Activated CD4-positive, alpha-beta T cell treated with anti-CD3 and anti-CD28 coated beads for 24 hours (primary cell): ENCODE data around the gene IL1RL1.
"Not testable (repeated sequence)": the region's sequence is repeated elsewhere in the genome, so short reads cannot be mapped to it uniquely, and the experiment has no call there.

Experiments used
- DNase-seq, 2 donors: peaks; one replicate each; pipeline ENCODE4 v3.0.0-alpha.2; 2020; ENCODE audit warnings: low read depth in 2 of 2

The IL1RL1 gene

DNA sequence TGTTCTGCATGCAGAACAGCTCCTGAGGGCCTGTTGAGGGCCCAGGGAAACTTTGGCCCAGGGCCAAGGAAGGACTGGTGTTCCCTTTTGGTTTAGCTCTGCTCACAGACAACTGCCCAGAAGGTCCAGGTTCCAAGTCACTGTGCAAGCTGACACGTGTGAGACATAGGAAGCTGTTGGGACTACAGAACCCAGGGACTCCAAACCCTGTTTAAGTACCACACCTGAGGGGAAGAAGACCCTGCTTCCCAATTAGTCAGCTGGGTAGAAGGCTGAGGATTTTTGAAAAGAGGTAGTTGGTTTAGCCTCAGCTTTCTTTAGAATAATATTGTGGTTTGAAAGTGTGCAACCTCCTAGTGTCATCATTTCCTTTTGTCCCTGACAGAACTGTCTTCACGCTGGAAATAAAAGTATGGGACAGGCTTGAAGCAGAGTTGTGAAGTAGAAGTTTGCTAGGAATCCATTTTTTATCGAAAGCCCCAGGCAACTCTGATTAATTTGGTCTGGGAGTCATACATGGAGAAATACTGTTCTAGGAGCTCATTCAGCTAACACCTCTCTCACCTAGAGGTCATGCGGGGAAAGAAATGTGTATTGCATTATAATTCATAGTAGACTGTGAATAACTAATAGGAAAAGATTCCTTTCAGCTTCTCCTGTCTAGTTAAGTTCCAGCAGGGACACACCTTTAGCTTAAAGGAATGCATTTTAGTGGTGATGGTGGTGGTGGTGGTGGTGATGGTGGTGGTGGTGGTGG, 19.9 kb upstream of the IL1RL1 start:
- no peak for DNase-seq

DNA sequence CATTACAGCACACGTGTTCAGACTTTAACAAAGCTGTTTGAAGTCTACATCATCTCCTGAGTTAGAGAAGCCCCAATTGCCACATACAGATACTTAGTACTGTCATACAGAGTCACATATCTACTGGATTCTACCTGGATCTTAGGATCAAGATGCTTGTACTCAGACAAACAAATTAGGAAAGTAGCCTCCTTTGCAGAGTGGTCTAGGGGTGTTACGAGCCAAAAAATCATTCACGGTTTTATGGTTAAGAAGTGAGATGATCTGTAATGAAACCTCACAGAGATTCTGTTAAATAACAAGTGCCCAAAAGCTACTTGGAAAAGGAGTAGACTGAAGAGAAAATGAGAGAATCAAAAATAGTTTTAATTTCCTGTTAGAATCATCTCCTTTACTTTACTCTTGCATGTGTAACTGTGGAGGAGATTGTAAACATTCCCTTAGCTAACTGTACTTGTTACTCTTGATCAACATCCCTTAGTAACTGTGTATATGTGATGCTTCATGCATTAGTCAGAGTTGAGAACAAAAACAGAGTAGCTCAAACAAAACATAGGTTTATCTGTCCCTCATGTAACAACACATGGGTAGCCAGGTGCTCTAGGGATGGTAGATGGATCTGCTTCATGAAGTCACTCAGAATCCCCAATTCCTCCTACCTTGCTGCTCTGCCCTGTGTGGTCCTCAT, 16.4 kb upstream of the IL1RL1 start:
- no peak for DNase-seq

DNA sequence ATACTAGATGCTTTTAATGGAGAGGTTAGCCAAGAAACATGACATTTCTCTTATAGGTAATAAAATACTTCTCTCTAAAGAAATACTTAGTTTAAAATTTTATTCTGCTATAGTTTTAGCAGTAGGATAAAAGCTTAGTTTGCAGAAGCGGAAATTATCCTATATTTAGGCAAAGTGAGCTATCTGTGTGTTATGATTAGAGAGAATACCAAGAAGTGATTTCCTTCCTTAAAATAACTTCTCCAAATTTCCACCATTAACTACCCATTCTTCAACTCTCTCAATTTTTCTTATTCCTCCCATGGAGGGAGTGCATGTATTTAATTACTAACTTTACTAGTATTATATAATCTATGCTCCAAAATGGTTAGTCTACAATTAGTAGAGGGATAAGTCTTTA, 15.8 kb upstream of the IL1RL1 start:
- no peak for DNase-seq

DNA sequence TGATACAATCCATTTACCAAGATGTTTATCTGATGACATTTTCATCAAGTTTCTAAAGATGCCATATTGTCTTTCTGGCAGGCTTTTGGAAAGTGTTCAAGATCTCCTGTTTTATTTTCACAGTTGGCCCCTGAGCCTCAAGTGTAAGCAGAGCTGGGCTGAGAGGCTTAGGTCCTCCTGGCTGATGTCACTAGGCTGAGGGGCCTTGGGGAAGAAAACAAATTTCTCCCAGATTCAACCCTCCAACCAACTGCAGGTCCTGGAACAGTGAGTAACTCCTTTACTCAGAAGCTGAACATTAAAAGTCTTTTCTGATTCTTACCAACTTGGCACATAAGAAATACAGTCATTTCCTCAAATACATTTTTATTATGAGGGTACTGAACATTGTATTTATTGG, 14.9 kb upstream of the IL1RL1 start:
- no peak for DNase-seq

DNA sequence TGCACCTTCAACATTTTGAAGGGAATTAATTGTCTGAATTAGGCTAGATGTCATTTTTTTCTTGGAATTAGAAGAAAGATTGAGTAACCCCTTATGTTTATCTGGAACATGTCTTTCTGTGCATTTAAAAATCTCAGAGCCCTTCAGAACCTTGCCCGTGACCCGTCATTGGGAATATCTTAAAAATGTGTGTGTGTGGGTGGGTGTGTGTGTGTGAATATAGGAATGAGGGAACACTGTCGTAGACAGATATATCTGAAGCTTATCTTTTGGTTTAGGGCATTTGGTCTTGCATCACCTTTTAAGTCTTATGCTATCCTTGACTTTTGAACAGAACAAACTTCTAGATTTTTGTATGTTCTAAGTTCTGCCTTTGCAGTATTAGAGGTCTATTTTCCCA, 13.5 kb upstream of the IL1RL1 start:
- DNase-seq = no peak

DNA sequence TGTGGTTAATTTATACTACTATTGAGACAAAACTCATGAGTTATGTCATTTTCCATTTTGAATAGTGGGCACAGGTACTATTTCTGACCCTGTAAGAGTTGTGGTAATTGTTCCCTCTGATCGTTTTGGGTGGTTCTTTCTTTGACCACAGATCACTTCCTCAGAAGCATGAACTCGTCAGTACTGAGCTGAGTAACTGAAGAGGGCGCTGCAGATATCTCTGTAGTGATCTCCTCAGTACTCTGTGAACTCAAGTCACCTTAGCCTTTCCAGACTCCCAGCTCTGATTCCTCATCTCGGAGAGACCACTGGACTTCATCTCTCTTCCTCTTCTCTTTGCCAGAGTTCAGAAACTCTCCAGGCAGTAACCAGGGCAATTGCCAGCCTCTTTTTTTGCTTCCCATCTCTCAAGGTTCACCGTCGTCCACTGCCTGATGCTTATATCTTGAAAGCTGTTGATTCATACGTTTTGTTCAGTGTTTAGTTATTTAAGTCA, 9.4 kb upstream of the IL1RL1 start:
- DNase-seq = peak; percentile 25 to 28

DNA sequence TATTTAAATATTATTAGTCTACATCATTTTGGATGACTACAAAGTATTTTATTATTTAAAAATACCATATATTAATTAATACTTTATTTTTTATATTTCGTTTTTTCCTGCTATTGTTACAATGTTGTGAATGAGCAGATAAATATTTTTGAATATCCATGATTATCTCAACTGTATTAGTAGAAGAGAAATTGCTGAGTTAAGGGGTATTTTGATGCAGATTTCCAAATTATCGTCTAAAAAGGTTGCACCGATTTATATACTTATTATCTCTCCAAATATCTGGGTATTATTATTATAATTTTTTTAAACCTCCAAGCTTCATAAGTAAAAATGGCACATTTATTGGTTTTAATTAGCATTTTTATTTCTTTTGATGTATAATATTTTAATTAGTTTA, 8.9 kb upstream of the IL1RL1 start:
- no peak for DNase-seq

DNA sequence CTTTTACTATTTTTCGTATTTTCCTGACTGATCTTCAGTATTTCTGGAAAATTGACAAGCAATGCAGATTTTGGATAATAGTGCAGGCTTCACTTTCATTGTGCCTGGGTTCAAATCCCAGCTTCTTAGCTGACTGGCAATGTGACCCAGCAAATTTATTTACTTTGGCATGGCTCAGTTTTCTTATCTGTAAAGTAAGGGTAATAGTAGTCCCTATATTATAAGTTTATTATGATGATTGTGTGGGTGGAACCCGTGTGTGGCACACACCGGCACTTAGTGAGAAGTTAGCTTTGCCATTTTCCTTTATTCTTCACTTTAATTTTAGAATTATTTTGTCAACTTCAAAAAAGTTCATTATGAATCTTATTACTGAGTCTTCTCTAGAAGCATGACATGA, 7.8 kb upstream of the IL1RL1 start:
- no peak for DNase-seq

DNA sequence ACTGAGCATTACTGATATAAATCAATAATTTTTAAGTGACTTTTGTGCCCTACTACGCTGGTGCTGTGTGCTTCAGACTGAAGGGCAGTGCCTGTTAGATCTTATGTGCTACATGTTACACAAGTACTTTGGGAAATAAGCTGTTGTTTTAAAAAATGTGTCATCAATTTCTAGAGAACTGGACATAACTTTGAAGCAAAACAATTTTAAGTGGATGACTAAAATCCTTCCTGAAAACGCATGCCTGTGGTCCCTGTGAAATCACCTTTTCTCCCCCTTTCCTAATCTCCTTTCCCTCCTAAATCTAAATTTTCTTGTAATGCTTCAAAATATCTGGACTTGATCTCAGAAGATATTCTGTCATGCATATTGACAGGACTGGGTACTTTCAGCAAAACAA, 7.1 kb upstream of the IL1RL1 start:
- no peak for DNase-seq

DNA sequence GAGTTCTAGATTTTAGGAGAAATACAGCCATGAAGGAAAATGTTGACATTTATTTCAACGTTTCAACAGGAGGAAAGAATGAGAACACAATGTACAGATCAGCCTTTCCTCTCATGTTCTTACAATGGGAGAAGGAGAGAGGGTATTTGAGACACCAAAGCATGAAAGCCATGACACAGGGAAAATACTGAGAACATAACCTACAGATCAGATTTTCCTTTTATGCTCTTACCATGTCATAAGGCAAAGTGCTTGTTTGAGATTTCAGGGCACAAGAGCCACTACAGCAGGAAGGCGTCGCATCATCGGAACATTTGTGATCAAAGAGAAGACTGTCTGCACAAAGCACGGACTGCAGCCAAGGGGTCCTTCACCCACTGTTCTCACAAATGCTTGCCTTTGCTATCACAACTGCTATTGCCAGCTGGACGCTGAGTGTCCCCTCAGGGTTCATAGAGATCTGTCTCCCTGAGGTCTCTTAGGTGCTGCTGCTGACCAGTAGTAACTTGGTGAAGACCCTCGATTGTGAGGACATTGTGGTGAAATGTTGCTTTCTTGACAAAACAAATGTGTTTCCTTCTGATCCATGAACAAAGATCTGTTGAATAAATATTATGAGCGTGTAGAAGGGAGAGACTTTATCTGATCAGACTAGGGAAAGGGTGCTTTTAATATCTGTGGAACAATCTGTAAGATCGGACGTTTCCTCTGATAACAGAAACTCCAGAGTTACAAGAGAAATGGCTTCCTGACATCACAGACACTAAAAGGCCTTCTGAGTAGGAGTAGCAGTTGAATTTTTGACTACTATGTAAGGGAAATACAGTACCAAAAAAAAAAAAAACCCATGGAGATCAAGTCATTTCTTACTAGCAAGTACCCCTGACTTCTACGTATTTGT, 6.4 kb upstream of the IL1RL1 start:
- DNase-seq = peak in 1 of 2 donors; percentile 5

DNA sequence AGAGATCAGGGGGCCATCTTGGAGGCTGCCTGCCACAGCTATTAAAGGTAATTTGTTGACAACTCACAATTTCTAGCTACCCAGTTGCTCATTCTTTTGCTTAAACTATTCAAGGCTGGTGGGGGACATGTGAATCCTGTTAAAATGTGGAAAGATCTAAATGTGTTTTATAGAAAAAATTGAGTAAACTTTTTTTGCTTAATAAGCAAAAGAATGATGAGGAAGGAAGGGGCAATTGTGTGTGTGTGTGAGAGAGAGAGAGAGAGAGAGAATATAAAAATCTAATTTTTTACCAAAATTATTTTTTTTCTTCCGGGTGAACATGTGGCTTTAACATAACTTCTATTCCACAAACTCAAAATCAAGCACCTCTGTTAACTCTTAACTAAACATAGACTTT, 5.2 kb upstream of the IL1RL1 start:
- no peak for DNase-seq

DNA sequence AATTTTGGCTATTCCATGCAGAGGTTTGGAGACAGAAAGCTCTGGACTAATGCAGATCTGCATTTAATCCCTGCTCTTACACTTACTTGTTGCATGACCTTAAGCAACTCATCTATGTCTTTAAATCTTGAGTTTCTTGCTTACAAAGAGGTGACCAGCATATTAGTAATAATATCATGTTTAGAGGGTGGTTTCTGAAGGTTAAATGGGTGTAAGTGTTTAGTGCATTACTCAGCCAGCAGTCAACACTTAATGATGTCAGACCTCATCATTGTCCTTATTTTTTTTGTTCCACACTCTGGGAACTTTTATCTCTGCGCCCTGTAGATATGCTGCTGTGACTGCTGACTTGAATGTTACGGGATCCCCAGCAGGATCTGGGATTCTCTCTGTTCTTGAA, 1.7 kb downstream of the IL1RL1 start:
- no peak for DNase-seq

DNA sequence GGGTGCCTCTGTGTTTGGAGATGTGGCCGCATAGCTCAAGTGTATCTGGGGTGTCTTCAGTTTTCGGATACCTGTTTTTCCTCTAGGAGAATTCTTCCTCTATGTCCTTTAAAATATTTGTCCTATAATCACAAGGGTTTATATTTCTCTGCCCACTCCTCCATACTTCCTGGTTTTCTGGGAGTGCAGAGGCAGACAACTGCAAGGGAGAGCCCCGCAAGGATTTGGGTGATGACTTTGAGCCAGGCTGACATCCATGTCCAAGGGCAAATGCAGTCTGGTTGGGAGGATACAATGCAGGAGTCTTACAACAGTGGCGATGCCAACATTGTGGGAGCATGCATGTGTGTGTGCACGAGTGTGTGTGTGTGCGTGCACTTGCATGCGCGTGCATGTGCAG, 2.1 kb downstream of the IL1RL1 start:
- no peak for DNase-seq

DNA sequence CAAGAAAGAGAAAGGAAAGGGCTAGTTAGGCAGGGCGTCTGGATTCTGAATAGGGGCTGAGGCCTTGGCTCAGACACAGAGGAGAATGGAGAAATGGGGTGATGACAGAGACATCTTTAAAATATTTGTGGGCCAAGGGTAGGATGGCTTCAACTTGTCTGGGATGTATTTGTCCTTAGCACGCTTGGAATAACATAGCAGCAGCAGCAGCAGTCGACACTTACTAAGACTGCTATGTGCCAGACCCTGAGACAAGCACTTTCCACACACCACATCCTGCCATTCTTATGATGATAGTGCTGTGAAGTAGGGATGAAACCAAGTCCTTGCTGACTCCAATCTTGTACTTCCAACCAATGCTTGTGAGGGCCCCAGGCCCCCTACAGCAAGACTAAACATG, 2.6 kb downstream of the IL1RL1 start:
- DNase-seq = no peak

DNA sequence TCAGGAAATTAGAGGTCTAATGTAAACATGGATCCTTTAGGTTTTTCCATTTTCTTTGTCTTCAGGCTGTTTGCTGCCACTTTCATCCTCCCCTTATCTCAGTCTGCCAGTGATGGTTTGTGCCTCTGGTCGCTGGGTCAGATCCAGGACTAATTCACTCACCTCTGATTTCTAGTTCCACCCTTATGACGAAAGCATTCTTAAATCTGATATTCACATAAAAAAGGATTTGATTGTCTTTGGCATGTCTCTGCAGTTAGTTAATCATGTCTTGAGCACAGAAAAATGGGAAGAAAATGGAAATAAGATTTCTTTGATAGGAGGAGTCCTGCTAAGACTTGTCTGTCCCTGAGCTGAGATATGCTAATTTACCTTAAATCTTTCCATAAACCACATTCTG, 4.6 kb downstream of the IL1RL1 start:
- DNase-seq = no peak

DNA sequence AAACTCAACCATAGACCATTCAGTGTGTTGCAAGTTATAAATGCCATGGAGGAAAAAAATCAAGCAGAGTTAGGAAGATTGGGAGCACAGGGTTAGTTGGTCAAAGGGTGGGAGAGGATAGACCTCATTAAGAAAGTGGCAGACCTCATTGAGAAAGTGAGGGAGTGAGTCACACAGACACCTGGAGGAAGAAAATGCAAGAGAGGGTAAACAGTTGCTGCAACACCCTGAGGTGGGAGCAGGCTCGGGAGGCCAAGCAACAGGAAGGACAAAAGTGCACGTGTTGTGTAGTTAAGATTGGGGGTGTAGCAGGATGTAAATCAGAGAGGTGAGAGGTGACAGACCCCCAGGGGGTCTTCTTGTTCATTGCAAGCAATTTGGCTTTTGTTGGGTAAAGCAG, 6.4 kb downstream of the IL1RL1 start:
- DNase-seq = no peak

DNA sequence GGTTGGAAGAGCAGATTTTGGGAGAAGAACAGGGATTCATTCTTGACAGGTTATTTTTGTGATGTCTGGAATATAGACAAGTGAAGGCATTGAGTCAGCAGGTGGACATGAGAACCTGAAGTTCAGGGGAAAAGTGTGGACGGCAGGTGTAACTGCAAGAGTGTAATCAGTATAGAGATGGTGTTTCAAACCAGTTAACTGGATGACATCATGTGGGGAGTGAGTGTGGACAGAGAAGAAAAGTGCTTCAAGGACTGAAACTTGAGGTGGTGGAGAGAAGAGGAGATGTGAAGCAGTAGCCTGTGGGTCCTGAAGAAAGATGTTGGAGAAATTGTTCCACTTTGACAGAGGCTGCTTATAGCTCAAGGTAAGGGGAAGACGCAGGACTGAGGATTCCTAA, 7.1 kb downstream of the IL1RL1 start:
- no peak for DNase-seq

DNA sequence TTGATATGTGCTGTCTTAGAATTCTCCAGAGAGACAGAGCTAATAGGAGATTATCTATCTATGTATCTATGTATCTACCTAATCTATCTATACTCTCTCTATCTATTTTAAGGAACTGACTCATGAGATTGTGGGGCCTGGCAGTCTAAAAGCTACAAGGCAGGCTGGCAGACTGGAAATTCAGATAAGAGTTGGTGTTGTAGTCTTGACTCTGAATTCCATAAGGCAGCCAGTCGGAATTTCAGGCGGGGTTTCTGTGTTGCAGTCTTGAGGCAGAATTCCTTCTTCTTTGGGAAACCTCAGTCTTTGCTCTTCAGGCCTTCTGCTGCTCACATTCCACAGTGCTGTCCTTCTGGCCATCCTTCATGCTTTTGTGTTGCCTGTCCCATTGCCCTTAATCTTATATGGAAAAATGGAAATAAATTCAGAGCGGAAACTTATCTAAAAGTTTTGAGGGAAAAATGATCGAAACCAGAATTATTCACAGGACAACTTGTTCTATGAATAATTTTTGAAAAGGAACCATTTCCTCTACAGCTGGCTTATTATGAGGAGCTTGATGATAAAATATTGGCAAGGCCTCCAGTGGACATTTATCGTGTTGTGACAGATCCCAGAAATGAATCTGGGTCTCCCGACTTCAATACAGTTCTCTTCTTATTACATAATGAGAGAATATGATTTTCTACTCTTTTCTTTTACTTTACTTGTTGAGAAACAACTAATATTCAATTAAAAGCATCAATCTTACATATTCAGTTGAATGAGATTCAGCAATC, 10.8 kb downstream of the IL1RL1 start:
- DNase-seq = no peak

DNA sequence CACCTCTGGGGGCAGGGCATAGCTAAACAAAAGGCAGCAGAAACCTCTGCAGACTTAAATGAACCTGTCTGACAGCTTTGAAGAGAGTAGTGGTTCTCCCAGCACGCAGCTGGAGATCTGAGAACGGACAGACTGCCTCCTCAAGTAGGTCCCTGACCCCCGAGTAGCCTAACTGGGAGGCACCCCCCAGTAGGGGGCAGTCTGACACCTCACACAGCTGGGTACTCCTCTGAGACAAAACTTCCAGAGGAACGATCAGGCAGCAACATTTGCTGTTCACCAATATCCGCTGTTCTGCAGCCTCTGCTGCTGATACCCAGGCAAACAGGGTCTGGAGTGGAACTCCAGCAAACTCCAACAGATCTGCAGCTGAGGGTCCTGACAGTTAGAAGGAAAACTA, 13.6 kb downstream of the IL1RL1 start:
- DNase-seq = not testable (repeated sequence)

DNA sequence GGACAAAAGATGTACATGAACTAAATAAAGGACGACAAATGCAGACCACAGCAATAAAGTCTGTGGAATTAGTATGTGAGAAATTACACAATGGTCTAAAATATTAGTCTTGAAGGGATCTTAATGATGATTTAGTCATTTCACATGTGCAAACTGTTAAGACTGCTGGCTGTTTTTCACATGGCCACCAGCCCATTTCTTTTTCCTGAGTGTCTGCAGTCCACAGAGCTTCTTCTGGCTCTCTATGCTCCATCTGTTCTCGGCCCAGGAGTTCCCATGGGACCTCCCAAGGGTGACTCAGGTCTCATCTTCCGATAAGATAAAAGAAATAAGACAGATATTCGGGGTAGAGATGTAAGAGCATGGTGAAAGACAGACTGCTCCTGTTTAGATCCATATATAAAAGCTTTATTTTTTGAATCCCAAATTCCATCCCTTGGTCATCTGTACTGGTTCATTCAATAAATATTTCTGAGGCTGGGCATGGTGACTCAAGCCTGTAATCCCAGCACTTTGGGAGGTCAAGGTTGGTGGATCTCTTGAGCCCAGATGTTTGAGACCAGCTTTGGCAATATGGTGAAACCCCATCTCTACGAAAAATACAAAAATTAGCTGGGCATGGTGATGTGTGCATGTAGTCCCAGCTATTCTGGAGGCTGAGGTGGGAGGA, 20.1 kb downstream of the IL1RL1 start:
- DNase-seq = no peak

DNA sequence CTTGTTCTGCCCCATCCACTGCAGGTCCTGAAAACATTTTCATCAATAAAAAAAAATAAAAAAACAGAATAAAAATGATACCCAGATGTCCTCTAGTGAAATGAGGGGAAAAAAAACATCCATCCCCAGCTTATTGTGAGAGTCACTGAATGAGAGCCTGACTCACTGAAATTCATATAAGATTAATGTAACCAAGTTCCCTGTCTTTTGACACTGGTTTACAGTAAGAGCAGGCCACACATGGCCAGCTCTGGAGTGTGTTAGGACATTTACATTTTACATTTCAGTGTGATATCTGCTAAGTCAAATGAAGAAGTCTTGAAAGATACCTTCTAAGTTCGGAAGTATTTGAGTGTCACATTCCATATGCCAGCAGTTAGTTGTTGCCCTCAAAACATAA, 23.1 kb downstream of the IL1RL1 start:
- no peak for DNase-seq
